Right lung (tissue), 5 donors: ENCODE results near the gene KREMEN2. TPM values are rescaled to one million over a fixed set of nuclear protein-coding genes. Genes with fewer than 3 reads are reported as not detected.

Source experiments
- polyA plus RNA-seq, 5 donors: library from polyadenylated mRNA; unstranded; fragments of 120-200 nt; gene quantifications; one replicate each; pipeline versions ENCODE4 v1.2.1 to v1.2.3, GENCODE V29; 2013; ENCODE audit warnings: inconsistent platforms in 1 of 5, low replicate concordance in 1 of 5; ENCODE audit not compliant: insufficient read length in 5 of 5, insufficient read depth in 1 of 5

KREMEN2 gene
- polyA plus RNA-seq, 5 donors = 0.16 to 0.87 (median 0.26) TPM

Other genes with a start within 250 kb of the KREMEN2 start
- 1 to 10 TPM; 1.7 to 3.1 (median 2.5) TPM for gene PRSS27, start 244.1 kb upstream of the KREMEN2 start, polyA plus RNA-seq
- gene SRRM2, start 211.6 kb upstream of the KREMEN2 start, polyA plus RNA-seq = 100 to 1,000 TPM; 524 to 630 (median 557) TPM
- 100 to 1,000 TPM; 133 to 296 (median 161) TPM for gene ELOB, start 187.0 kb upstream of the KREMEN2 start, polyA plus RNA-seq
- under 1 TPM; 0.18 to 0.46 (median 0.22) TPM for gene PRSS33, start 176.7 kb upstream of the KREMEN2 start, polyA plus RNA-seq
- not detected for gene PRSS41, start 165.8 kb upstream of the KREMEN2 start, polyA plus RNA-seq
- gene PRSS21, start 147.0 kb upstream of the KREMEN2 start, polyA plus RNA-seq = under 1 TPM in 3 of 5 donors, not detected in 2; 0.14 to 0.67 (median 0.23) TPM
- gene ZG16B, start 134.0 kb upstream of the KREMEN2 start, polyA plus RNA-seq = under 1 TPM; 0.49 to 0.76 (median 0.59) TPM
- 10 to 100 TPM; 10.1 to 18.0 (median 15.8) TPM for gene PRSS22, start 106.1 kb upstream of the KREMEN2 start, polyA plus RNA-seq
- 10 to 100 TPM; 14.0 to 34.9 (median 19.8) TPM for gene FLYWCH2, start 81.1 kb upstream of the KREMEN2 start, polyA plus RNA-seq
- 10 to 100 TPM; 14.7 to 41.5 (median 20.0) TPM for gene FLYWCH1, start 52.3 kb upstream of the KREMEN2 start, polyA plus RNA-seq
- 10 to 100 TPM; 12.0 to 18.5 (median 13.2) TPM for gene PAQR4, start 5.1 kb downstream of the KREMEN2 start, polyA plus RNA-seq
- gene PKMYT1, start 16.2 kb downstream of the KREMEN2 start, polyA plus RNA-seq = 10 to 100 TPM; 14.5 to 22.9 (median 15.4) TPM
- 1 to 10 TPM; 4.0 to 7.3 (median 6.3) TPM for gene CLDN9, start 48.6 kb downstream of the KREMEN2 start, polyA plus RNA-seq
- gene CLDN6, start 53.9 kb downstream of the KREMEN2 start, polyA plus RNA-seq = 100 to 1,000 TPM in 4 of 5 donors, 10 to 100 TPM in 1; 86.3 to 124 (median 118) TPM
- 1 to 10 TPM; 2.7 to 6.8 (median 3.6) TPM for gene TNFRSF12A, start 56.1 kb downstream of the KREMEN2 start, polyA plus RNA-seq
- gene HCFC1R1, start 59.7 kb downstream of the KREMEN2 start, polyA plus RNA-seq = 10 to 100 TPM; 26.6 to 45.7 (median 34.8) TPM
- 10 to 100 TPM; 20.0 to 37.5 (median 27.2) TPM for gene THOC6, start 59.8 kb downstream of the KREMEN2 start, polyA plus RNA-seq
- gene BICDL2, start 72.7 kb downstream of the KREMEN2 start, polyA plus RNA-seq = 1 to 10 TPM; 2.2 to 5.1 (median 2.6) TPM
- gene MMP25, start 82.3 kb downstream of the KREMEN2 start, polyA plus RNA-seq = 1 to 10 TPM; 1.4 to 3.4 (median 2.1) TPM
- gene IL32, start 101.4 kb downstream of the KREMEN2 start, polyA plus RNA-seq = 100 to 1,000 TPM in 1 of 5 donors, 10 to 100 TPM in 4; 39.7 to 103 (median 61.6) TPM
- under 1 TPM in 2 of 5 donors, not detected in 3; 0.09 to 0.12 TPM for gene ZSCAN10, start 135.0 kb downstream of the KREMEN2 start, polyA plus RNA-seq
- gene ZNF205, start 148.3 kb downstream of the KREMEN2 start, polyA plus RNA-seq = 10 to 100 TPM; 12.6 to 20.4 (median 14.8) TPM
- gene ZNF213, start 170.8 kb downstream of the KREMEN2 start, polyA plus RNA-seq = 10 to 100 TPM; 10.5 to 18.5 (median 14.7) TPM
- not detected for gene OR1F1, start 223.9 kb downstream of the KREMEN2 start, polyA plus RNA-seq